Spleen (tissue), 11 donors: ENCODE results near the gene PGF. TPM values are rescaled to one million over a fixed set of nuclear protein-coding genes. Genes with fewer than 3 reads are reported as not detected.

Experiments
- DNase-seq: peaks from one replicate; pipeline ENCODE4 v3.0.0-alpha.2; 2020
- H3K27ac ChIP-seq, 8 donors: fragments of 200-600 bp; sonication (generic) in 7 of 8; 1 replicate in 4 of 8; 2 replicates in 4 of 8; pipeline versions ENCODE4 v1.5.0 to v1.8.0; 2016 to 2021; ENCODE audit warnings: inconsistent platforms in 4 of 8, mild to moderate bottlenecking in 4 of 8, moderate library complexity in 1 of 8
- H3K27me3 ChIP-seq, 7 donors: fragments of 200-600 bp; sonication (generic) in 6 of 7; replicated peaks in 1 of 7; 1 replicate in 4 of 7; 2 replicates in 3 of 7; pipeline versions ENCODE4 v1.5.0 to v1.8.0; 2016 to 2021; ENCODE audit warnings: inconsistent platforms in 3 of 7, mild to moderate bottlenecking in 1 of 7
- H3K36me3 ChIP-seq, 6 donors: fragments of 200-600 bp; sonication (generic) in 5 of 6; 1 replicate in 4 of 6; 2 replicates in 2 of 6; pipeline versions ENCODE4 v1.5.0 to v1.8.0; 2016 to 2021; ENCODE audit warnings: inconsistent platforms in 2 of 6
- H3K4me1 ChIP-seq, 6 donors: fragments of 200-600 bp; sonication (generic) in 5 of 6; 1 replicate in 3 of 6; 2 replicates in 3 of 6; pipeline versions ENCODE4 v1.5.0 to v1.8.0; 2016 to 2021; ENCODE audit warnings: inconsistent platforms in 3 of 6
- H3K4me3 ChIP-seq, 8 donors: fragments of 200-600 bp; sonication (generic) in 7 of 8; 1 replicate in 4 of 8; 2 replicates in 4 of 8; pipeline versions ENCODE4 v1.5.0 to v1.8.0; 2016 to 2021; ENCODE audit warnings: inconsistent platforms in 4 of 8, mild to moderate bottlenecking in 4 of 8, moderate library complexity in 2 of 8
- H3K9me3 ChIP-seq, 8 donors: fragments of 200-600 bp; sonication (generic) in 7 of 8; 1 replicate in 4 of 8; 2 replicates in 4 of 8; pipeline versions ENCODE4 v1.5.0 to v1.8.0; 2016 to 2021; ENCODE audit warnings: inconsistent platforms in 4 of 8
- POLR2A ChIP-seq, 3 donors: fragments of 450-650 bp; IDR thresholded peaks; one replicate each; pipeline ENCODE4 v1.5.1; 2017; ENCODE audit warnings: antibody characterized with exemption in 3 of 3, mild to moderate bottlenecking in 1 of 3
- POLR2AphosphoS5 ChIP-seq, 3 donors: sonication (generic); formaldehyde crosslinking; IDR thresholded peaks; one replicate each; pipeline ENCODE4 v1.5.1; 2017; ENCODE audit warnings: antibody characterized with exemption in 3 of 3
- WGBS, 5 donors: extraction: QIAGEN DNeasy Blood & Tissue Kit in 3 of 5; methylation state at CpG; one replicate each; pipeline versions ENCODE4 v1.1.5 to v1.1.7; 2013 to 2018; 5-methylcytosine and 5-hydroxymethylcytosine counted together
- intact Hi-C: fragments of 100-400 bp; cut with DNase I; formaldehyde crosslinking; loops from one replicate; pipeline ENCODE4 v1.15.0; 2023; ENCODE audit warnings: low total_unique reads
- polyA plus RNA-seq, 3 donors: library from polyadenylated mRNA; stranded (reverse); fragments of 200-250 nt; gene quantifications; one replicate each; pipeline ENCODE4 v1.2.1, GENCODE V29; 2013
- total RNA-seq, 7 donors: library from RNA; depleted of rRNA in 3 of 7; stranded (reverse); fragments of >200 nt in 3 of 7; fragmentation: NEBNext Ultra II Directional in 4 of 7; extraction: Animal tissue kit (Norgen Biotek cat#: 25700) in 4 of 7; gene quantifications; one replicate each; pipeline versions ENCODE4 v1.1.0 to v1.2.1, GENCODE V29; 2016 to 2021
- TF ChIP-seq, protein P1 (sequence below), 11 experiments: fragments of 200-600 bp in 7 of 11; fragments of 450-650 bp in 4 of 11; sonication (generic) in 4 of 11; IDR thresholded peaks in 8 of 11; conservative IDR thresholded peaks in 3 of 11; 1 replicate in 7 of 11; 2 replicates in 4 of 11; pipeline versions ENCODE4 v1.4.0 to v1.8.0; 2016 to 2021; ENCODE audit warnings: antibody characterized with exemption in 11 of 11, inconsistent platforms in 4 of 11, mild to moderate bottlenecking in 1 of 11
- donor health status: healthy with polysubstance abuse.
- donor health status: DM: no; HTN: no; CAD: no; lungs with moderate emphysema.
- donor health status: DM: no; HTN: no; CAD: no.
- donor health status: Bipolar disorder and iron deficiency.
- donor health status: healthy.
- donor health status: DM: no; HTN: no; CAD: no.
- donor health status: DM: yes; HTN: yes; CAD: no.

The PGF gene
- total and polyA plus RNA-seq, 10 donors = 0.87 to 7.7 (median 2.7) TPM

- Histone ChIP-seq H3K36me3 (no peaks in the 10 kb centered on the region), H3K9me3 (no peaks in the 10 kb centered on the region), H3K27ac (no peak overlapping the region), H3K4me1 (peaks cover 0 to 25% (median 13%) of the 10 kb centered on the region in 6 donors), H3K4me3 (no peak overlapping the region), H3K27me3 (no peaks in the 10 kb centered on the region)
- no peak for TF ChIP-seq POLR2AphosphoS5 (IDR thresholded peaks at IDR 0.05)
- intact Hi-C loops = no loop called here
- WGBS, 5 donors = 60 to 67% (median 64%) methylated on average over 5 to 6 of the region's 6 CpGs
- DNase-seq = no peak
Observed at GRCh38 chr14:74977901-74978385, 22.5 kb upstream of the PGF start.

DNA sequence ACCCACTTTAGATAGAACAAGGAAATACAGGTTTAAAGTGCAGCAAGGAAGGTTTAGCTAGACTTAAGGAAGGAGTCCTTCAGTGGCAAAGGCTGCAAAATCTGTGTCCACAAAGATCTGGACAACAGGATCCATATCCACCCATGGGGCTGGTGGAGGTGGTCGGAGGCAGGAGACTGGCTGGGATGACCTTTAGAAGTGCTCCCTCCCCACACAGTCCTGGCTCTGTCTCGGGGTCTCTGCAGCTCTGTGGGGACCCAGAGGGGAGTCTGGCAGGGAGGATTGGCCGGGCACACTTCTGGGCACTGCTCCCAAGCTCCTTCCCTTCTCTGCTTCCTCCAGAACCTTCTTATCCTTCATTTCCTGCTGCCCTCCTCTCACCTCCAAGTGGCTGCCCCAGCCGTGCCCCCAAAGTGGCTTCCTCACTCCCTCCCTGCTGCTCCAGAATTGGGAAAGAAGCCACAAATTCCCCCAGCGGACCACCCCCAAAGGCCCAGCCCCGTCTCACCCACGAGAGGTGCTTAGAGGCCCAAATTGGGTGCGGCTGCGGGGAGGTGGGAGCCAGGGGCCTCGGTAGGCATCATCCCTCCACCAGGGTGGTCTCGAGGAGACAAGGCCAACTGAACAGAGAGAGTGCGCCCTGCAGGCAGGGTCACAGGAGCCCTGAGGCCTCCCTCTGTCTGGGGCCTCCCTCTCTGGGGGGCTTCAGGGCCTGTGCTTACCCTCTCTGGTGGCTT lies 21.9 kb upstream of the PGF start:
- no peak for DNase-seq
- H3K27me3 ChIP-seq = no peaks in the 10 kb centered on the region

GRCh38 chr14:74976264-74977113 lies 21.1 kb upstream of the PGF start:
- H3K27me3 ChIP-seq = no peaks in the 10 kb centered on the region
- intact Hi-C loops = no loop called here
- WGBS, 5 donors = 81 to 90% (median 86%) methylated on average over 9 to 11 of the region's 11 CpGs
- H3K4me3 ChIP-seq = no peak overlapping the region
- no peak overlapping the region for H3K27ac ChIP-seq
- peaks cover 0 to 25% (median 13%) of the 10 kb centered on the region in 6 donors for H3K4me1 ChIP-seq
- no peak for TF ChIP-seq POLR2A (IDR thresholded peaks at IDR 0.05)
- TF ChIP-seq POLR2AphosphoS5 (IDR thresholded peaks at IDR 0.05) = no peak
- TF ChIP-seq, protein P1, sequence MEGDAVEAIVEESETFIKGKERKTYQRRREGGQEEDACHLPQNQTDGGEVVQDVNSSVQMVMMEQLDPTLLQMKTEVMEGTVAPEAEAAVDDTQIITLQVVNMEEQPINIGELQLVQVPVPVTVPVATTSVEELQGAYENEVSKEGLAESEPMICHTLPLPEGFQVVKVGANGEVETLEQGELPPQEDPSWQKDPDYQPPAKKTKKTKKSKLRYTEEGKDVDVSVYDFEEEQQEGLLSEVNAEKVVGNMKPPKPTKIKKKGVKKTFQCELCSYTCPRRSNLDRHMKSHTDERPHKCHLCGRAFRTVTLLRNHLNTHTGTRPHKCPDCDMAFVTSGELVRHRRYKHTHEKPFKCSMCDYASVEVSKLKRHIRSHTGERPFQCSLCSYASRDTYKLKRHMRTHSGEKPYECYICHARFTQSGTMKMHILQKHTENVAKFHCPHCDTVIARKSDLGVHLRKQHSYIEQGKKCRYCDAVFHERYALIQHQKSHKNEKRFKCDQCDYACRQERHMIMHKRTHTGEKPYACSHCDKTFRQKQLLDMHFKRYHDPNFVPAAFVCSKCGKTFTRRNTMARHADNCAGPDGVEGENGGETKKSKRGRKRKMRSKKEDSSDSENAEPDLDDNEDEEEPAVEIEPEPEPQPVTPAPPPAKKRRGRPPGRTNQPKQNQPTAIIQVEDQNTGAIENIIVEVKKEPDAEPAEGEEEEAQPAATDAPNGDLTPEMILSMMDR (IDR thresholded peaks at IDR 0.05 in 8 of 11, conservative IDR thresholded peaks at IDR 0.05 in 3 of 11) = no peak
- no peaks in the 10 kb centered on the region for H3K36me3 ChIP-seq
- DNase-seq = no peak
- no peaks in the 10 kb centered on the region for H3K9me3 ChIP-seq

More for the DNA sequence above, 21.9 kb upstream of the PGF start:
- intact Hi-C loops = no loop called here
- no peak overlapping the region for H3K27ac ChIP-seq
- H3K36me3 ChIP-seq = no peaks in the 10 kb centered on the region
- no peak overlapping the region for H3K4me3 ChIP-seq
- no peaks in the 10 kb centered on the region for H3K9me3 ChIP-seq
- TF ChIP-seq, protein P1 (IDR thresholded peaks at IDR 0.05 in 8 of 11, conservative IDR thresholded peaks at IDR 0.05 in 3 of 11) = no peak
- TF ChIP-seq POLR2AphosphoS5 (IDR thresholded peaks at IDR 0.05) = no peak
- TF ChIP-seq POLR2A (IDR thresholded peaks at IDR 0.05) = no peak
- H3K4me1 ChIP-seq = peaks cover 0 to 25% (median 13%) of the 10 kb centered on the region in 6 donors
- WGBS, 5 donors = 75 to 88% (median 78%) methylated on average over 12 of the region's 12 CpGs

DNA sequence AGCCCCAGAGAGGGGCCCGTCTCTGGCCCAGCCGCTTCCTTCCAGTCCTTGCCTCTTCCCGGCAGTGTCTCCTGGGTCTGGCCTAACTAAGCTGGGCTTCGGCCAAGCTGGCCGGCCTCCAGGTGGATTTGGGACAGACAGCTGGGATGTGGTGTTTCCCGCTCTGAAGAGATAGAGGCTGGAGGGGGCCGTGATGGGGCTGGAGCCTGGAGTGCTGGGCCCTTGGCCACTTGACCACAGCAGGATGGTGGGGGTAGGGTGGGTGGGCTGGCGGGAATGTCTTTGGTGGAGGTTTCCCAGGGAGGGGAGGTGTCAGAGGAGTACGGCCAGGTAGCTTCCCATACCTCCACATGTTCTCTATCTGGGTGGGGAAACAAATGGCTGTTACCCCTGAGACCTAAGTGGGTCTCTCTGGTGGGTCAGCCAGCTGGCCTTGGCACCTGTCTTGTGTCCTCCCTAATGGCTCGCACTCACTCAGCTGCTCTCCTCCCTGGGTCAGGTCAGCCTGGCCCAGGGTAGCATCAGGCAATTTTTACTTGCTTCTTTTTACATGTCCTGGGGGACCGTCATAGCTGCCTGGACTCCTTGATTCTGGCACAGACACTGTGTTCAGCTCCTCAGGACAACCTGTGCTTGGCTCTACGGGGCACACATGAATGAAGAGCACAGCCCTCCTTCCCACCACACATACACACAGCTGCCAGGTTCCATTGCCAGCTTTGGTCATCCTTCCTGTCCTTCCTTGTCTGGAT lies 19.8 kb upstream of the PGF start:
- no peaks in the 10 kb centered on the region for H3K27me3 ChIP-seq
- intact Hi-C loops = no loop called here
- 75 to 86% (median 82%) methylated on average over 6 to 12 of the region's 12 CpGs for WGBS, 5 donors
- DNase-seq = no peak
- no peaks in the 10 kb centered on the region for H3K36me3 ChIP-seq
- TF ChIP-seq POLR2A (IDR thresholded peaks at IDR 0.05) = no peak
- TF ChIP-seq POLR2AphosphoS5 (IDR thresholded peaks at IDR 0.05) = peak in 2 of 3 donors; percentile 18 to 29
- H3K4me1 ChIP-seq = peaks cover 0 to 17% (median 12%) of the 10 kb centered on the region in 6 donors
- no peak overlapping the region for H3K4me3 ChIP-seq
- H3K9me3 ChIP-seq = no peaks in the 10 kb centered on the region
- H3K27ac ChIP-seq = peak overlapping the region in 1 of 8 donors; percentile 16
